Measurements from ENCODE around the gene ITGB8.

GRCh38 chr7:20404320-20404719 is 73.6 kb downstream of the ITGB8 start:
- TF ChIP-seq CTCF (IDR thresholded peaks at IDR 0.05 in 4 of 5, conservative IDR thresholded peaks at IDR 0.05 in 1 of 5): no peak
- TF ChIP-seq POLR2A (IDR thresholded peaks at IDR 0.05): no peak

Data from gastrocnemius medialis (tissue), 4 donors.